Measurements from ENCODE around the gene FOSL2. TPM values are rescaled to one million over a fixed set of nuclear protein-coding genes. Genes with fewer than 3 reads are reported as not detected.

FOSL2 gene
- polyA plus RNA-seq, 3 donors = 24.8 to 270 (median 28.6) TPM

DNA sequence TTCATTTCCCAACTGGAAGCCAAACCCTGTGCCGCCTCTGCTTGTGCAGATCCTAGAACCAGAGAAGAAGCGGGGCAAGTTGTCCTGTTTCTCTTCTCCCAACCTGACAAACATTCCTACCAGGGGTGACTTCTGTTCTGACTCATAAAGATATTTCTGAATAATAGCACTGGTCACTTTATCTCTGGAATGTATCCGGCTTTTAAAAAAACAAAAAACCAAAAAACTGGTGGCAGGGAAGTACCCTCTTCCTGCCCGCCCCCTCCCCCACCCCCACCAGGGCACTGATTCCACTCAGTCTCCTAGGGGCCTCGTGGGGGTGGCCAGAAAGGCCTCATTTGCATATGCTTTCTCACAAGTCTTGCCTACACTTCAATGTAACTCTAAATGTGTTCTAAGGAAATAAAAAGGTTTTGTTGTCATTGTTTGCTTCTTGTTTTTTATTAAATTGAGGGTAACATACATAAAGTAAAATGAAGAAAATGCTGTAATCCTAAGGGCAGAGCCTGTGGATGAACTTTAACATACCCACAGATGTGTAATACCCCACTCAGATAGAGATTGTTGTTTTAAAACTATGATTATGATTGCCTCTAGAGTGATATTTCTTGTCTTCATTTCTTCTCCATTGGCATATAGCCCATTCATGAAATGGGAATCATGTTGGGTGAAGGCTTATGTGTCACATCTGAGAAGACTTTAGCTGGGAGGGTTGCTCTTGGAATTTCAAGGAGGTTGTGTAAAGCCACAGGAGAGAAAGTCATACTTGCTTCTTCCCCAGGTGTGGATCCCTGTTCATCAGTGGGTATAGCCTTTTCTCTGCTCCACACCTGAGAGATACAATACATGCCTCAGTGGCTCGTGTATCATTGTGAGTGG is 5.3 kb upstream of the FOSL2 start:
- H3K36me3 Mint-ChIP-seq = peaks cover 0 to 2% of the 10 kb centered on the region in 2 donors
- no peaks in the 10 kb centered on the region for H3K27me3 ChIP-seq (ENCODE audit: control insufficient read depth in 2 of 2, insufficient read depth in 2 of 2, low read length in 2 of 2)
- 95% methylated on average over 2 of the region's 6 CpGs for WGBS (ENCODE audit: insufficient coverage)
- no peaks in the 10 kb centered on the region for H3K36me3 ChIP-seq (replicated peaks in 1 of 2; ENCODE audit: control insufficient read depth in 1 of 2, insufficient read depth in 2 of 2, low read length in 2 of 2)
- peaks cover 3 to 6% (median 5%) of the 10 kb centered on the region in 3 donors for H3K27me3 Mint-ChIP-seq (ENCODE audit: low read depth in 3 of 3)
- H3K4me1 Mint-ChIP-seq = peaks cover 22% of the 10 kb centered on the region
- H3K4me2 ChIP-seq (replicated peaks; ENCODE audit: extremely low read depth, low read length, poor library complexity, severe bottlenecking) = no peak overlapping the region
- TF ChIP-seq, protein P1, sequence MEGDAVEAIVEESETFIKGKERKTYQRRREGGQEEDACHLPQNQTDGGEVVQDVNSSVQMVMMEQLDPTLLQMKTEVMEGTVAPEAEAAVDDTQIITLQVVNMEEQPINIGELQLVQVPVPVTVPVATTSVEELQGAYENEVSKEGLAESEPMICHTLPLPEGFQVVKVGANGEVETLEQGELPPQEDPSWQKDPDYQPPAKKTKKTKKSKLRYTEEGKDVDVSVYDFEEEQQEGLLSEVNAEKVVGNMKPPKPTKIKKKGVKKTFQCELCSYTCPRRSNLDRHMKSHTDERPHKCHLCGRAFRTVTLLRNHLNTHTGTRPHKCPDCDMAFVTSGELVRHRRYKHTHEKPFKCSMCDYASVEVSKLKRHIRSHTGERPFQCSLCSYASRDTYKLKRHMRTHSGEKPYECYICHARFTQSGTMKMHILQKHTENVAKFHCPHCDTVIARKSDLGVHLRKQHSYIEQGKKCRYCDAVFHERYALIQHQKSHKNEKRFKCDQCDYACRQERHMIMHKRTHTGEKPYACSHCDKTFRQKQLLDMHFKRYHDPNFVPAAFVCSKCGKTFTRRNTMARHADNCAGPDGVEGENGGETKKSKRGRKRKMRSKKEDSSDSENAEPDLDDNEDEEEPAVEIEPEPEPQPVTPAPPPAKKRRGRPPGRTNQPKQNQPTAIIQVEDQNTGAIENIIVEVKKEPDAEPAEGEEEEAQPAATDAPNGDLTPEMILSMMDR (IDR thresholded peaks at IDR 0.05) = no peak
- no peak overlapping the region for H3K4me3 ChIP-seq (replicated peaks in 1 of 3; ENCODE audit: low read depth in 2 of 3, low read length in 3 of 3)
- H3K79me2 ChIP-seq (ENCODE audit: insufficient read depth, low read length) = no peaks in the 10 kb centered on the region
- peaks cover 0 to 4% (median 0%) of the 10 kb centered on the region in 7 donors for H3K9me3 Mint-ChIP-seq
- H3K4me3 Mint-ChIP-seq = no peak overlapping the region
- no peaks in the 10 kb centered on the region for H4K20me1 ChIP-seq (ENCODE audit: insufficient read depth, low read length)
- intact Hi-C loops (cut with micrococcal nuclease) = loop anchor here in 1 of 2 donors (1.0 kb wide), 1 partner anchor 21 kb away; no protein-coding TSS in a partner anchor
- no peak for DNase-seq
- H2AFZ ChIP-seq (ENCODE audit: insufficient read depth, low read depth, low read length, poor library complexity, severe bottlenecking) = no peak overlapping the region
- H3K27ac Mint-ChIP-seq = no peak overlapping the region
- no peaks in the 10 kb centered on the region for H3K9me3 ChIP-seq (replicated peaks in 1 of 2; ENCODE audit: control insufficient read depth in 1 of 2, insufficient read depth in 1 of 2, low read length in 2 of 2)
- no peak overlapping the region for H3K27ac ChIP-seq (ENCODE audit: low read depth in 1 of 2, low read length in 2 of 2)
- peaks cover 18 to 25% of the 10 kb centered on the region in 2 donors for H3K4me1 ChIP-seq (ENCODE audit: control insufficient read depth in 1 of 2, insufficient read depth in 2 of 2, low read length in 2 of 2)
- H3K9ac ChIP-seq (ENCODE audit: insufficient read depth, low read length, poor library complexity, severe bottlenecking) = no peak overlapping the region

DNA sequence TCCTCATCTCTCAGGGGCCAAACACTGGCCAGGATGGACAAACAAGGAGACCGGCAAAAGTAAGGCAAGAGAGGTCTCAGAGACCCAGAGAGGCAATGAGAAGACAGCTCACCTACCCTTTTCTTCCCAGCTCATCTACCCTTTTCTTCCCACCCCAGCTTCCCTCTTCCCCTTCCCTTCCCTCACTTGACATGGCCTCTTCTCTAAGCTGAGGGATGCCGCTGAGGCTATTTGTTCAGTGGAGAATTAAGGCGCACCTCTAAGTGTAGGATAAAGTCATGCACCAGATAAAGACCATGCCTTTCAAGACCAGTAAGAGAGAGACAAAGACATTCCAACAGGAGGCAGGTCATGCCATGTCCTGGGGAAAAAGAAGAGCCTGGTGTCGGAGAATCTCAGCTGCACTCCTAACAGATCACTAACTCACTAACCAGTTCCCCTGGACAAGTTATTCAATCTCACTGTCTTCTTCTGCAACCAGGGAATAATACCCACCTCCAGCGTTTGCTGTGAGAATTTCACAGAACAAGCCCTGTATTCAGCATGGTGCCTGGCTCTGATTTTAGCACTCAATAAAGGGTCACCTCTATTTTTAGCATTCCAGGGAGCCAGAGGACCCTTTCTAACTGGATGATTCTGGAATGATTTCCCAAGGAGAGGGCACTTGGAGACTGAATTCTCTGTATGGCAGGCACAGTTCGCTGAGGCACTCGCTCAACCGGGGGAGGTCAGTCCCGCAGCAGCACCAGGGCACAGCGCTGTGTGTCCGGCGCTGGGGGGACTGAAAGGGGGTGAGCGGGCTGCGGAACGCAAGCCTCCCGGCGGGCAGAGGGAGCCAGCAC is 3.0 kb upstream of the FOSL2 start:
- 18% methylated on average over 14 of the region's 17 CpGs for whole genome bisulfite sequencing (ENCODE audit: insufficient coverage)
- Mint-ChIP-seq H3K27me3 (ENCODE audit: low read depth in 3 of 3) (peaks cover 1 to 5% (median 3%) of the 10 kb centered on the region in 3 donors), H3K36me3 (peaks cover 5 to 6% of the 10 kb centered on the region in 2 donors)

More for the DNA sequence above, 3.0 kb upstream of the FOSL2 start:
- peaks cover 18 to 25% of the 10 kb centered on the region in 2 donors for H3K4me1 ChIP-seq (ENCODE audit: control insufficient read depth in 1 of 2, insufficient read depth in 2 of 2, low read length in 2 of 2)
- H3K4me1 Mint-ChIP-seq = peaks cover 20% of the 10 kb centered on the region
- intact Hi-C loops (cut with micrococcal nuclease) = loop anchor here (2.0 to 10.0 kb wide), 6 partner anchors 29 to 682 kb away; partner anchors contain the start of genes BABAM2 (in 2 of the 2) and RBKS (in 2 of the 2)
- H3K4me2 ChIP-seq (replicated peaks; ENCODE audit: extremely low read depth, low read length, poor library complexity, severe bottlenecking) = peak overlapping the region; percentile 89
- H3K9ac ChIP-seq (ENCODE audit: insufficient read depth, low read length, poor library complexity, severe bottlenecking) = peak overlapping the region; percentile 100
- H3K79me2 ChIP-seq (ENCODE audit: insufficient read depth, low read length) = peaks cover 20% of the 10 kb centered on the region
- no peaks in the 10 kb centered on the region for H3K36me3 ChIP-seq (replicated peaks in 1 of 2; ENCODE audit: control insufficient read depth in 1 of 2, insufficient read depth in 2 of 2, low read length in 2 of 2)
- DNase-seq = no peak
- peaks cover 19% of the 10 kb centered on the region for H4K20me1 ChIP-seq (ENCODE audit: insufficient read depth, low read length)
- H3K4me3 Mint-ChIP-seq = peak overlapping the region; percentile 90 to 92
- H3K27ac ChIP-seq (ENCODE audit: low read depth in 1 of 2, low read length in 2 of 2) = peak overlapping the region; percentile 97
- TF ChIP-seq, protein P1 (IDR thresholded peaks at IDR 0.05) = no peak
- no peaks in the 10 kb centered on the region for H3K27me3 ChIP-seq (ENCODE audit: control insufficient read depth in 2 of 2, insufficient read depth in 2 of 2, low read length in 2 of 2)
- H3K9me3 ChIP-seq (replicated peaks in 1 of 2; ENCODE audit: control insufficient read depth in 1 of 2, insufficient read depth in 1 of 2, low read length in 2 of 2) = no peaks in the 10 kb centered on the region
- peak overlapping the region; percentile 58 for H2AFZ ChIP-seq (ENCODE audit: insufficient read depth, low read depth, low read length, poor library complexity, severe bottlenecking)
- H3K4me3 ChIP-seq (replicated peaks in 1 of 3; ENCODE audit: low read depth in 2 of 3, low read length in 3 of 3) = peak overlapping the region; percentile 23 to 92 (median 74)
- H3K9me3 Mint-ChIP-seq = peaks cover 0 to 13% (median 0%) of the 10 kb centered on the region in 7 donors
- peak overlapping the region in 6 of 7 donors; percentile 85 to 94 (median 88) for H3K27ac Mint-ChIP-seq

Data from CD14-positive monocyte (primary cell).